RCC 7860 (cell line): ENCODE results near the gene ADAM10.

Experiments
- DNase-seq: peaks from one replicate; pipeline ENCODE4 v3.0.0-alpha.2; 2015; ENCODE audit warnings: low spot score
- FAIRE-seq: peaks from 2 replicates; lab custom pipeline; 2012; peaks lifted over from hg19 to GRCh38; lab: Jason Lieb, UNC

The ADAM10 gene

DNA sequence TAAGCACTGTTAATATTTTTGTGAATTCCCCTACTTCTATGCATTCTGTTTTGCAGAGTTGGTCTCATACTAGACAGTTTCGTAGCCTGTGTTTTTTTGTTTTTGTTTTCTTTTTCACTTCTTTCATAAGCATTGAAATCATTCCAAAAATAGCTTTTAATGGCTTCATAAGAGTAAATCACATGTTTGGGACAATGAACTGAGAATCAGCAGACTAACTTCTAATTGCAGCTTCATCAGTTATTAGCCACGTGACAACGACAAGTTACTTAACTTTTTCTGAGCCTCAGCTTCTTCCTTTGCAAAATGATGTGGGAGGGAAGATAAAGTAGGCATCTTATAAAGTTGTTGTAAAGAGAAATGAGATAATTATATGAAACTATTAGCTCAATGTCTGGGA is 193.0 kb downstream of the ADAM10 start:
- DNase-seq (no peak), FAIRE-seq (no peak)

DNA sequence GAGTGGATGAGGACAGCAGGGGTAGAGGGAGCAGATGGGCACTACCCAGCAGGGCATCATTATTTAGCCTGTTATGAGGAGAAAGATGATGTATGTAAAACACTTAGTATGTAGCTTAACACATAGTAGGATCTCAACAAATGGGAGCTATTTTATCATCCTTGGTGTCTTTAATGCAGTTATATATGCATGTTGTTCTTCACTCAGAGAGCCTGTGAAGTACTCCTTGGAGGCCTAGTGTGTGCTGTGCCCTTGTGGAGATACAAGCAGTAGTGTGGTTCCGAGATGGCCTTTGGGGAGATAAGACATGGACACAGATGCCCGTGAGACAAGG is 193.5 kb downstream of the ADAM10 start:
- no peak for FAIRE-seq
- DNase-seq, result no peak

DNA sequence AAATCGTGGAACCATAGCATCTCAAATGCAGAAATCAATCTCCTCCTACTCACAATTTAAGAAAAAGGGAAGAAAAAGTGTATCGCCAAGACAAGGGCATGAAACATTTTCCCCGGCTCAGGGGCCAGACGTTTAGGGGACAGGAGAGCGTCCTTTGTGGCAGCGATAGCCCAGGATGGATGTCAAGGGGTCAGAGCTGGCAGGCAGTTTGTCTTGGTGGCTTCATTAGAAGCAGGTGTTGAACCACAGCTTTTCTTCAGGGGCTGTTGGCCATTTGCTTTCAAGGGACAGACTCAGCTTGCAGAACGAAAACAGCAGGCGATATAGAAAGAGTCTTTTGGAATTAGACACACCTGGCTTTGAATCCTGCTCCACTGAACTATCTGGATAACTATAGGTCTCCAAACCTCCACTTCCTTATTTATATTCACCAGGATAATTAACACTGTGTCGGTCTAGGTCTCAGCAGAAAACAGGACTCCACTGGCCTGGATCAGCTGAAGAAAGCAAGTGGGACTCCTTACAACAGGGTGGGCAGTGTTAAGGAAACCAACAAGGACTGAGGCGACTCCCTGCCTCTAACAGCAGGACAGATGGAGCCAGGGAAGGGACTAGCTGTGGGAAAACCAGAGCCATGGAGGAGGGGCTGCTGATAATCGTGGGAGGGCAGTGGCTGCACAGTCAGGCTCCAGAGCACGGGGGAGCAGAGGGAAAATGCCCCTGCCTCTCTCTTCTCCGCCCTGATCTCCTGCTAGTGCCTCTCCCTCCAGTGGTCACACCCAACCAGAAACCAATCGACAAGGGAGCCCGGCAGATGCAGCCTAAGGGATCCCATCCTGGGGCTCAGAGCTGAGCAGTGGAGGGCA is 194.1 kb downstream of the ADAM10 start:
- DNase-seq (no peak), FAIRE-seq (no peak)

DNA sequence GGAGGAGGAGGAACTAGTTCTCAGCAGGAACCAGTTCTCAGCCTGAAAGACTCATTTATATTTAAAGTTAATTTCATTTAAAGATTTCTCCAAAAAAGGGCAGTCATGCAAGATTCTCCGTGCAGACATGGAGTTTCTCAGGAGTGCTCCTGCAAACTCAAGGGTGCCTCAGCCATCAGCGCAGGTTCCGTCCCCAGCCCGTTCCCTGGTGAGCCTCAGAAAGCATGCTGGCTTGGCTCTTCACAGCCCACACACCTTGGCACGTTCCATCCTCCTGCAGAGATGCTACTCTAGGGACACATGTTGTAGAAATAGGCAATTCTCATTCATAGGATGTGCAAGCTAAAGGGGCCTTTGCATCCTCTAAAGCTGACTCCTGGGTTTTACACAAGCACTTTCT is 194.7 kb downstream of the ADAM10 start:
- DNase-seq (no peak), FAIRE-seq (no peak)

DNA sequence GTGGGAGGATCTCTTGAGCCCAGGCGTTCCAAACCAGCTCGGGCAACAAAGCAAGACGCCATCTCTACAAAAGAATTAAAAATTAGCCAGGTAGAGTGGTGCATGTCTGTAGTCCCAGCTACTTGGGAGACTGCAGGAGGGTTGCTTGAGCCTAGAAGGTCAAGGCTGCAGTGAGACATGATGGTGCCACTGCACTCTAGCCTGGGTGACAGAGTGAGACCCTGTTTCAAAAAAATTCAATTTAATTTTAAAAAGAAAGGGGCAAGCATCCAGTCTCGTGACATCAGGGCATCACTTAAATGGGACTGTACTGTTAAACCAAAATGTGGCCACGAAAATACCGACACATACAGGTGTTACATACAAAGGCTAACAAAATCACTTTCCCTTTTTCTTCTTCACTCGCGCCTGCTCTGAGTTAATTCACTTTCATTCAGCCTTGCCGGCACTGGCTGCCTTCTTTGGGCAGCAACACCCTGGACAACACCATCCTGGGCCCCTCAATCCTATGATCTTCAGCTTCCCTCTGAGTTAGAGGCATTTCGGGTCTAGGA is 196.1 kb downstream of the ADAM10 start:
- no peak for FAIRE-seq
- no peak for DNase-seq

DNA sequence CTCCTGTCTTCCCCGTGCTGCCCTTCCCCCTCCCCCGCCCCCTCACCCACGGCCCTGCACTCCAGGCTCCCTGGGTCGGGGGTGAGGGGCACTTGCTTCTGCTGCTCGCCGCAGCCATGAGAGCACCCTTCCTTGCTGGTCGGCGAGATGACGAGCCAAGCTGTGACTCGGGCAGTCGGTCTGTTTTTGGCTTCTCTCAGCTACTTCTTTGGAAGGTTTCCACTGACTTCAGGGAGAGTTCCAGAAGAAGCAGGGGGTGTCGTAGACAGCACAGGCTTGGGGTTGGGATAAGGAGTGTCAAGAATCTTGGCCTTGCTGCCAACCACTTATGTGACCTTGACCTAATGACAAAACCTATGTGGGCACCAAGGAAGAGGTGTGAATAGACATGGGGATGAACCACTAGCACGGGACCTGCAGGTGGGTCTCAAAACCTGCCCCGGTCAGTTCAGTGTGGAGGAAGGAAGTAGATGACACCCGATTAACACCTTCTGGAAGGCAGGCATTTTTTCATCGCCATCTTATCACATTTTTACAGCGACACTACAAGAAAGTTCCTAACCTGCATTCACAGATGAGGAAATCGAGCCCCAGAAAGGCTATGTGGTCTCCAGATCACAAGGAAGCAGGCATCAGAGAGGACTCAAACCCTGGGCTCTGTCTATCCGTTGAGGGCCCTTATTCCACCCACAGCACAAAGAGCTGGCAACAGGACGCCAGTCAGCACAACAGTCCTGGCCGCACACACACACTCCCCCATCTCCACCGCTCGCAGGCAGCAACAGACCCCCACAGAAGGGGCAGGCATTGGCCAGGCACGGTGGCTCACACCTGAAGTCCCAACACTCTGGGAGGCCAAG is 196.8 kb downstream of the ADAM10 start:
- FAIRE-seq (no peak), DNase-seq (no peak)

DNA sequence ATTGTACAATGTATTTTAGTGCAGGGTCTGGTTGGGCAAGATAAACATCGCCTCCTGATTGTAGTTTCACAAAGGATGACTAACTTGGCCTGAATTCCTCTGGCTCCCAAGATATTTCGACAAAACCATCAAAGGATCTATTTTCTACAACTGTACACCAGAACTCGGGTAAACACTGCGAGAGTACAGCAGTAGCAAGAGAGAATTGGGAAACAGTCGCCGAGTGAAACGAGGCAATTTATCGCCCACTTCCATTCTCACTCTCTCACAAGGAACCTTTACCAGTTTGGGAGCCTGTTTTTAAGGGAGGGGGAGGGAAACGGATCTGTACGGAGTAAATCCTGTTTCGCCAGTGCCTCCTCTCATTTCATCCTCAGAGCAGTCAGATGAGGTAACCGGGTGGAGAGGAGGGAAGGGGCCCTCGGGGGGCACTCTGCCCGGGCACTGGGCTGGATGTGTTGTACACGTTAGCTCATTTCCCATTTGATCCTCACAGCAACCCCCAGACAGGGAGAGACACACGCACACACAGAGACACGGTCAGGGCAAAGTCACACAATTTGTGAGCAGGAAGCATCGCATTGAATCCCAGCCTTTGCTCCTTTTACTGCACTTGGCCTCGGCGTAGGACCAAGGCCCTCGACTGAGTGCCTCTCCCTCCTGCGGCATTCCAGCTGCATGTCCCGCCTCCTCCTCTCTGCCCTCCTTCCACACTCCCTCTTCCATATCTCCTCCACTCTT is 197.6 kb downstream of the ADAM10 start:
- DNase-seq (peak; percentile 45), FAIRE-seq (peak; percentile 70)

DNA sequence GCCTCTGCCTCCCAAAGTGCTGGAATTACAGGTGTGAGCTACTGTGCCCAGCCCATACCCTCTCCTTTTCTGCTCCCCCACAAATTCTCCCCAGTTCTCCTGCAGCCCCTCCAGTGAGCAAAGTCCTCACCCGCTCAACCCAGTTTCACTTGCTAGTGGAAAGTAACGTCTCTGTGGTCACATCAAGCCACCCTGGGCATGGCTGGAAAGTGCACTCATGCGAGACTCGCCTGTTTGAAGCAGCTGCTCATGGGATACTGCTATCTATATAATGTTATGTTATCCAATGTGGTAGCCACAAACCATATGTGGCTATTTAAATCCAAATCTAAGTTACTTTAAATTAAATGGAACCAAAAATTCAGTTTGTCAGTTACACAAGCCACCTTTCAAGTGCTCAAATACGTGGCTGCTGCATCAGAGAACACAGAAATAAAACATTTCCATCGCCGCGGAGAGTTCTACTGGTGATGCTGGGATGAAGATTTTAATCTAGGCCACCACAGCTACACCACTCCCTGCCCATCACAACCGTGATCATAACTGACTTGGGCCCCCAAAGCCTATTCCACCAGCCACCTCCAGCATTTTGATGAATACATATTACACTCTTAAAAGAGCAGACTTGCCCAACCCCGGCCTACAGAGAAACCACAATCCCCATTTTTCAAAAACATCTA is 198.3 kb downstream of the ADAM10 start:
- peak; percentile 73 for FAIRE-seq
- peak; percentile 49 for DNase-seq

DNA sequence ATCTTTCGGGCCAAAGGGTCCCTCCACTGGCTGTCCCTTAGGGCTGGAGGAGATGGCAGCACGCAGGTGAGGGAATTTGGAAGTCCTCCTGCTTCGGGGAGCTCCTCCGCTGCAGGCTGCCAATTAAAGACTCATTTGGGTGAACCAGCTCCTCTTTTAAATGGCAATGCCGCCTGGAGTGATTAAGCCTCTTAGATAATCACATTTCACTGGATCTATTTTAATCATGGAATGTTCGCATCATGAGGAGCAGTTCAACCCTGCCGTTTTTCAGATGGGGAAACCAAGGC is 199.8 kb downstream of the ADAM10 start:
- no peak for DNase-seq

DNA sequence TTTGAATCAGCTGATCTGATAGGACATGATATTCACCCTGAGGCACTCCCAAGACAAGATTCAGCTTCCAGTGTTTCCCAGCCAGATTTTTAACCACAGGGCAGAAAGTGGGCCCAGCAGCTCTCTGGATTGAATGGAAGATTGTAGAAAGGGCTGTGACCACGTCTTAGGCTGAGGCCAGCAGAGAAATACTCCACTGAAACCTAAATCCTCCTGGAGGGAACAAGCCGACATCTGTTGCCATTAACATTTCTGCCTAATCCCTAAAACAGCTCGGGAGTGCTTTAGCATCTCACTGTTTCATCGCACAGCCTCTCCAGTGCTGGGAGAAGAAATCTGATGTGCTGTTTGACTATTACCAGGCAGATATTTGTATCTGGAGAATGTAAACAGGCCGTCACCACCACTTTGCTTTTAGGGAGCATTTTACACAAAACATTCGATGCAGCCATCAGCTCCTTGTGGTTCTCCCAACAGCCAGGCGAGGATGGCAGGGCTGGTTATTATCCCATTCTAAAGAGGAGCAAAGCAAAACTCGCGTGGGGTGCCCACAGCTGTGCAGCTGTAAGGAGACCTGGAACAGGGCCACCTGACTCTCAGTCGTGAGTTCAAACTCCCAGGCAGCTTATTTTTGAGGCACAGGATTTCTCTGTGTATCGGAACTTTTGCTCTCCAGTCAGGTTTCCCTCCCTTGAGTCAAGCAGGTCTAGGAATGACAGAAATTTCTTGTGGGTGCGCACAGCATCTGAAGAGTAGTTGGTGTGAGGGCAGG is 200.3 kb downstream of the ADAM10 start:
- DNase-seq (no peak), FAIRE-seq (no peak)

More for the DNA sequence above, 199.8 kb downstream of the ADAM10 start:
- FAIRE-seq, result no peak

DNA sequence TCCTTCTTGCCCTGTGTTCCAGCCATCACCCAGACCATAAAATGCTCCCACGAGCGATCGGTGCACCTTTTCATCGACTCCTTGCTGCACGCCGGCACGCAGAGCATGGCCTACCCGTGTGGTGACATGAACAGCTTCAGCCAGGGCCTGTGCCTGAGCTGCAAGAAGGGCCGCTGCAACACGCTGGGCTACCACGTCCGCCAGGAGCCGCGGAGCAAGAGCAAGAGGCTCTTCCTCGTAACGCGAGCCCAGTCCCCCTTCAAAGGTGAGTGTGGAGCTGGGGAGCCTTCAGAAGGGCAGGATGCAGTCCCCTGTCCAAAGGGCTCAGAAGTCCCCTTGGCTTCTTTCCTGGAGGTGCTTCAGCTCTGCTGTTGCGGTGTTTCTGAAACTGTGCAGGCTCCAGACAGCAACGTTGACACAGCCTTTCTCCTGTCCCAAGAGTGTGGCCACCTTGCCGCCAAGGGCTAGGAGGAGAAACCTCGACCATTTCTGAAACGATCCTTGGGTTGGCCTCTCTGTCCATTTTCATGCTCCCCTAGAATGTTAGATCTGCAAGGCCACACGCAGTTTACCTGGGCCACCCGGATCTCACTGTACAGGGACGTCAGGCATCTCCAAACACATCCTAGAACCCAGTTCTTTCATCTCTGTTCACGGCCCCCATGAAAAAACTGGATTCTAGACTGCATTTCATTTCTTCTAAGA is 201.0 kb downstream of the ADAM10 start:
- no peak for DNase-seq
- no peak for FAIRE-seq

DNA sequence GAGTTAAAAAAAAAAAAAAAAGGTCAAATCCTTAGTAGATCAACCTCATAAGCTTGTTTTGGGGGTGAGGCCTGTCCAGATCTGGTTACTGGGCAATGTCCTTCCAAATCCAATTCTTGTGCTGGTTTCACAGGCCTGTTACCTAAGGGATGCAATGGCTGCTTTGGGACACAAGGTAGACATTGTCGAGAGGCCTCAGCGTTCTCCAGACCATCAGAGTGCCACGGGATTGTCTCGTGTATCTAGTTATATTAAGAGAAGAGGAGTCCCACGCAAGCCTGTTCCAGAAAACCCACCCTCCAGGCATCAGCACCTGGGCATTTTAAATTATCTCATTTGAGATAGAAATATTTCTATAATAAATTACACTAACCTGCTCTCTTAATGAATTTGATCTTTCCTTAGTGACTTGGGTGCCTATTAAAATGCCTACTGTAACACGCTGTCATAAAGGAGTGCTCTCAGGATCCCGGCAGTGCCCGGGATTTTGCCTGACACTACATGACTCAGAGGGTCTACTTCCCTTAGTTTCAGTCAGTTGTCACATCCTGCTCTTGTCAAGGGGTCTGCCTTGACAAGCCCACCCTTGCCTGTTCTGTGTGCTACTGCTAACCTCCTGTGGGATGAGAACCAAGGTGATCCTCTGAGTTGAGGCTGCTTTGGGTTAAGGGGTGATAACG is 201.7 kb downstream of the ADAM10 start:
- FAIRE-seq (no peak), DNase-seq (peak; percentile 41)

DNA sequence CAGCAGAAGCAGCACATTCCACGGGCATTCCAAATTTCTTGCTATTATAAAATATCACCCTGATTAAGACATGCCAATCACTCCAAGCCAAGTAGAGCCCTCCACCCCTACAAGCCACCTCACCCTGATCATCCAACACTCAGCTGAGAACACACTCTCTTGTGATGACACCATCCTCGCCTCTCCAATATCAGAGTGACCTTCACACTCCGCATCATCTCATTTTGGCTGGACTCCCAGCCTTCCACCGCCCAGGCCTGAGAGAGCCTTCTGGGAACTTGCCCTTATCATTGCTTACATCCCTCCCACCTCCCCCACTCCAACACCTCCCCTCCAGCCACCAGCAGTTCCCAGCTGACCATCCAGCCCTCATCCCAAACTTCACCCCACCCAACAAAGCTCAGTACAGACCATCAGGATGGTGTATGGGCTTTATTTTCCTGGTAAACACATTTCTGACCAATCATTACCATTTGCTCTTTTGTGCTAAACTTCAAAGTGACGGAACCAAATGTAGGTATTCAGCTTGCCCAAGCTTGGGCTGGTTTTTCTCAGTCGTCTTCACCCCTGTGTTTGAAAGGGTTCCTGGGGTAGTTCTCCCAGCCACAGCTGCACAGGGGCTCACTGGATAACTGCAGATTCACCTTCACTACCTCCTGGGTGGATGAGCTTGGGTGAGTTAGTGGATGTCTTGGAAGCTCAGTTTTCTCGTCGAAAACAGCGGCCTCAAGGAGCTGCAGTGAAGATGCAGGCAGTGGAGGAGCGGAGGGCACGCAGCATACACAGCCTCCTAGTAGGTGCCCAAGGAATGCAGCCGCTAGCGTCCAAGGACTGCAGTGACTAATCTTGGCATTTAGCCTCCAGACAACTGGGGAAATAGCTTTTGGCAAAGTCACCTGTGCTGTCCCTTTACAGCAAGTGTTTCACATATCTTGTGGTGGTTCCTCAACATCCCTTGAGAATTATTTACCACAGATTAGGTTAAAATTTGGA is 202.6 kb downstream of the ADAM10 start:
- peak; percentile 98 for FAIRE-seq
- DNase-seq, result peak; percentile 99

DNA sequence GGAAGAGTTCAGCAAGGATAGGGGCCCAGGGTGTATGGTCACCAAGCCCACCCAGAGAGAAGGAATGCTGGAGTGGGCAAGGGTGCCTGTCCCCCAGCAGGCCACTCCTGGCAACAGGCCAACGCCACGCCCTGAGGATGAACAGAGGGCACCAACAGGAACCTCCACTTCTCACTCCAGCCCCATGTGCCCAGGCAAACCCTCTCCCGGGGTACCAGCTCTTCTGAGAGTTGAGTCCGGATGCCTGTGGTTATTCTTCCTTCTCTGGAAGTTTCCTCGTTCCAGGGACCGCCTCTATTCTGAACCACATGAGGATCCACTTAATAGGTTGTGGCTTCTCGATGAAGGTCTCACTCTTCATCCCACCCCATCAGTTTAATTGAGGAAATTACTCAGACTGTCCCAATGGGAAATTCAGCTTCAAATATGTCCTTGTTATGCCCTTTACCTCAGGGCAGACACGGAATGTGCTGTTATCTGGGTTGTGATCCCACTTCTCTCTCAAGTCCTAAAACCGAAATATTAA is 203.4 kb downstream of the ADAM10 start:
- DNase-seq (peak; percentile 67), FAIRE-seq (no peak)

DNA sequence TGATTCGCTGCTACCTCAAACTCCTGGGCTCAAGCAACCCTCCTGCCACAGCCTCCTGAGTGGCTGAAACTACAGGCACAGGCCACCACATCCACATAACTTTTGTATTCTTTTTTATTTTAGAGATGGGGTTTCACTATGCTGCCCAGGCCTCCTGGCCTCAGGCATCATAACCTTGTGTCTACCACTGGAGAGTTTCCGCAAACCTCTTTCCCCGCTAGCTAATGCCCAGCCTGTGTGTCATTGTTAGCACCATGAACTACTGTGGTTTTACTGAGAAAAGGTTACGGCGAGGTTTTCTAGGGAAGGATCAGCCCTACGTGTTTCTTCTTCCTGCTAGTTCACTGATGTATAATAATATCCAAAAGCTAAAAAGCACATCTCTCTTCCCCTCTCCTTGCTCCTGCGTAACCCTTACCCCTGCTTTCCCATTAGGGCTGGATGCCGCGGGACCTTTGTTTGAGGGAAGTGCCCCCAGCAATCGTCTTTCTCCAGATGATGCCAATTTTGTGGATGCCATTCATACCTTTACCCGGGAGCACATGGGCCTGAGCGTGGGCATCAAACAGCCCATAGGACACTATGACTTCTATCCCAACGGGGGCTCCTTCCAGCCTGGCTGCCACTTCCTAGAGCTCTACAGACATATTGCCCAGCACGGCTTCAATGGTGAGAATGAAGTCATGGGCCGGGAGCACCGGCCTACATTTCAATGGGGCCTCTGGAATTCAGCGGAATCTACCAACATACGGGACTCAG is 204.0 kb downstream of the ADAM10 start:
- FAIRE-seq (peak; percentile 12), DNase-seq (peak; percentile 56)

DNA sequence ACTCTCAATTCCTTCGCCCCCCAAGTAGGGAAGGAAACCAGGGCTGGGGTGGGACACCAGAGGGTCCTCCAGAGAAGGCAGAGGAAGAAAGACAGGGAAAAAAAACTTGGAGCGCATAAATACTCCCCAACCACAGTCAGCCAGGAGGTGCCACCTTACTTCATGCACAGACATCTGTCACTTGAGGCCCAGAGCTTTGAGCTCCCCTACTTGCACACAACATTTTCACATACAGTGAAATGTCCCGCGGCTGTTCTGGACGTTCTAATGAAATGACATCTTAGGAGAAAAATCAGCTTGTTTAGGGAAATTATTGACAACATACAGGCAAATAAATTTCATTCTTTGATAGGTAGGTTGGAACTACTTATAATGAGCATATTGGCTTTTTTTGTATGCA is 204.8 kb downstream of the ADAM10 start:
- DNase-seq (no peak), FAIRE-seq (no peak)
